ENCODE data around the gene UPK3A. TPM values are rescaled to one million over a fixed set of nuclear protein-coding genes. Genes with fewer than 3 reads are reported as not detected.

UPK3A gene
- total RNA-seq, 1 donor from 2014 or later = 0.87 TPM

- DNase-seq (ENCODE audit: low spot score in 2 of 2, unreplicated experiment in 2 of 2) = no peak
- TF ChIP-seq CTCF (IDR thresholded peaks at IDR 0.05; ENCODE audit: unreplicated experiment) = no peak
- Mint-ChIP-seq H3K9me3 (no peaks in the 10 kb centered on the region), H3K27ac (no peak overlapping the region), H3K27me3 (ENCODE audit: low read depth) (no peaks in the 10 kb centered on the region), H3K36me3 (no peaks in the 10 kb centered on the region), H3K4me3 (no peak overlapping the region), H3K4me1 (peaks cover 41% of the 10 kb centered on the region)
These were observed 30.0 kb downstream of the UPK3A start for GRCh38 chr22:45314786-45315185.

GRCh38 chr22:45316796-45317526, 32.2 kb downstream of the UPK3A start:
- Mint-ChIP-seq H3K27me3 (ENCODE audit: low read depth) (no peaks in the 10 kb centered on the region), H3K9me3 (no peaks in the 10 kb centered on the region), H3K27ac (peak overlapping the region; percentile 24), H3K36me3 (no peaks in the 10 kb centered on the region), H3K4me1 (peaks cover 29% of the 10 kb centered on the region), H3K4me3 (no peak overlapping the region)
- no peak for DNase-seq (ENCODE audit: low spot score in 2 of 2, unreplicated experiment in 2 of 2)
- no peak for TF ChIP-seq CTCF (IDR thresholded peaks at IDR 0.05; ENCODE audit: unreplicated experiment)

GRCh38 chr22:45317551-45318167, 32.9 kb downstream of the UPK3A start:
- DNase-seq (ENCODE audit: low spot score in 2 of 2, unreplicated experiment in 2 of 2) = no peak
- H3K27ac Mint-ChIP-seq = peak overlapping the region; percentile 95
- TF ChIP-seq CTCF (IDR thresholded peaks at IDR 0.05; ENCODE audit: unreplicated experiment) = no peak

DNA sequence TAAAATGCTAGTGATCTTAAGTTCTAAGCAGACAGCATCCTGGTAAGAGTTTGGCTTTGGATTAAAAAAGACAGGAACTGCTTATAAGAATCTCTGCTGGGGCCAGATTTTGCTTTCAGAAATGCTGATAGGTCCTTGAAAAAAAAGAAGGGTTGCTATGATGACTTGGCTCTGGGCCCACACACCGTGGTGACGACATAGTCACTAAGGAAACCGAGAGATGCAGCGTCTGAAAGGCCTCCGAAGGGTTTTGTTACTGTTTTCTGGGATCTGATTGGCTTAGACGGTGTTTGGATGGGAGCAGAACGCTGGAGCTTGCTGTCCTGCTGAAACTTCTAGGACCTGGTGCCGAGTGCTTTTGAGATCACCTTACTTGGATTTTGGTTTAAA, 33.4 kb downstream of the UPK3A start:
- Mint-ChIP-seq H3K27me3 (ENCODE audit: low read depth) (no peaks in the 10 kb centered on the region), H3K4me3 (peak overlapping the region; percentile 30), H3K27ac (peak overlapping the region; percentile 95), H3K4me1 (peaks cover 29% of the 10 kb centered on the region), H3K9me3 (no peaks in the 10 kb centered on the region), H3K36me3 (peaks cover 5% of the 10 kb centered on the region)
- peak; percentile 58 to 80 for DNase-seq (ENCODE audit: low spot score in 2 of 2, unreplicated experiment in 2 of 2)
- TF ChIP-seq CTCF (IDR thresholded peaks at IDR 0.05; ENCODE audit: unreplicated experiment) = no peak

More at GRCh38 chr22:45317551-45318167, 32.9 kb downstream of the UPK3A start:
- H3K4me3 Mint-ChIP-seq = no peak overlapping the region
- H3K9me3 Mint-ChIP-seq = no peaks in the 10 kb centered on the region
- H3K27me3 Mint-ChIP-seq (ENCODE audit: low read depth) = no peaks in the 10 kb centered on the region
- peaks cover 4% of the 10 kb centered on the region for H3K36me3 Mint-ChIP-seq
- H3K4me1 Mint-ChIP-seq = peaks cover 29% of the 10 kb centered on the region

- Mint-ChIP-seq H3K9me3 (no peaks in the 10 kb centered on the region), H3K27me3 (ENCODE audit: low read depth) (no peaks in the 10 kb centered on the region), H3K4me1 (peaks cover 29% of the 10 kb centered on the region), H3K4me3 (peak overlapping the region; percentile 30), H3K36me3 (peaks cover 10% of the 10 kb centered on the region), H3K27ac (peak overlapping the region; percentile 95)
- TF ChIP-seq CTCF (IDR thresholded peaks at IDR 0.05; ENCODE audit: unreplicated experiment) = no peak
- DNase-seq (ENCODE audit: low spot score in 2 of 2, unreplicated experiment in 2 of 2) = no peak
These were observed 34.0 kb downstream of the UPK3A start for GRCh38 chr22:45318558-45319323.

All from mesothelial cell of epicardium (in vitro differentiated cells).